COLO668 (cell line): ENCODE results near the gene LDLRAP1.

Experiments
- DNase-seq: peaks from one replicate; lab custom pipeline; 2025; ENCODE audit not compliant: unreplicated experiment; lab: John Stamatoyannopoulos, UW

Gene LDLRAP1

GRCh38 chr1:25562101-25562927 lies 18.9 kb downstream of the LDLRAP1 start:
- peak; percentile 89 for DNase-seq

DNA sequence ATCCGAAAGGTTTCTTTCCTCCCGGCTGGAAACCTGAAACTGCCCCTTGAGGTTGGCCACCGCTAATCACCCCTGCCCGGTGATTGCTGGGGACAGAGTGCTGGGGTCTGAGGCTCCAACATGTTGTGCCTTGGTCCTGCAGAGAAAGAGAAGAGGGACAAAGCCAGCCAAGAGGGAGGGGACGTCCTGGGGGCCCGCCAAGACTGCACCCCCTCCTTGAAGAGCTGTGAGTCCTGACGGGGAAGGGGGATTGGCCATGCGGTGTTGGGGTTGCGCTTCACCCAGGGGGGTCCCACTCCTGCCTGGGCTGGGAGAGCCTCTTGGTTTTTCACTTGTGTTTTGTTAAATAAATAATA lies 19.5 kb downstream of the LDLRAP1 start:
- DNase-seq, result no peak

- no peak for DNase-seq
Measured at GRCh38 chr1:25563330-25564215, 20.2 kb downstream of the LDLRAP1 start.

- DNase-seq, result no peak
Measured at GRCh38 chr1:25564777-25565574, 21.6 kb downstream of the LDLRAP1 start.

GRCh38 chr1:25565626-25566025 lies 22.2 kb downstream of the LDLRAP1 start:
- DNase-seq, result peak; percentile 32

DNA sequence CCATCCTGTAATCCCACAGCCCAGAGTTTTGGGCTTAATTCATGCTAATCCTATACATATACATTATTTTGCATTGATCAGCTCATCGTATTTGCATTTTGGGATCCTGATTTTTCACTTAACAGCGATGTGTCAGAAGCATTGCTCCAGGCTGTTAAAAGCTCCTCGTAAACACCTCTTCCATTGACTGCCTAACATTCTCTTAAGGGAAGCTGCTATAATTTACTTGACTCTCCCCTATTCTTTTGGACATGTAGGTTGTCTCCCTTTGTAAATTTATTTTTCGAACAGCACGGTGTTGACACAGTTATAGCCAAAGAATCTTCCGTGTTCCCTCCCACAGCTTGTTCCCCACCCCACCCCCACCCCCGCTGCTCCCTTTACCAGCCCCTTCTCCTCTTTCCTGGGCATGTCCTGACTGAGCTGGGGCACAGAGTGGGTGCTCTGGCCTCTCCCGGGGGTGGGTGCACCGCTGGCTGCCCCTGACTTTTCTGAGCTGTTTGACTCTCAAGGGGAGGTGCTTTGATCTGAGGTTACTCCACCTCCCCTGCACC lies 22.8 kb downstream of the LDLRAP1 start:
- no peak for DNase-seq

GRCh38 chr1:25566730-25567341 lies 23.4 kb downstream of the LDLRAP1 start:
- DNase-seq, result peak; percentile 85

- DNase-seq, result peak; percentile 34
Measured at GRCh38 chr1:25567710-25568089, 24.3 kb downstream of the LDLRAP1 start.

GRCh38 chr1:25568090-25568833 lies 24.9 kb downstream of the LDLRAP1 start:
- peak; percentile 74 for DNase-seq

GRCh38 chr1:25568834-25569596 lies 25.6 kb downstream of the LDLRAP1 start:
- peak; percentile 92 for DNase-seq

- DNase-seq, result peak; percentile 92
Measured at GRCh38 chr1:25569597-25570396, 26.4 kb downstream of the LDLRAP1 start.

DNA sequence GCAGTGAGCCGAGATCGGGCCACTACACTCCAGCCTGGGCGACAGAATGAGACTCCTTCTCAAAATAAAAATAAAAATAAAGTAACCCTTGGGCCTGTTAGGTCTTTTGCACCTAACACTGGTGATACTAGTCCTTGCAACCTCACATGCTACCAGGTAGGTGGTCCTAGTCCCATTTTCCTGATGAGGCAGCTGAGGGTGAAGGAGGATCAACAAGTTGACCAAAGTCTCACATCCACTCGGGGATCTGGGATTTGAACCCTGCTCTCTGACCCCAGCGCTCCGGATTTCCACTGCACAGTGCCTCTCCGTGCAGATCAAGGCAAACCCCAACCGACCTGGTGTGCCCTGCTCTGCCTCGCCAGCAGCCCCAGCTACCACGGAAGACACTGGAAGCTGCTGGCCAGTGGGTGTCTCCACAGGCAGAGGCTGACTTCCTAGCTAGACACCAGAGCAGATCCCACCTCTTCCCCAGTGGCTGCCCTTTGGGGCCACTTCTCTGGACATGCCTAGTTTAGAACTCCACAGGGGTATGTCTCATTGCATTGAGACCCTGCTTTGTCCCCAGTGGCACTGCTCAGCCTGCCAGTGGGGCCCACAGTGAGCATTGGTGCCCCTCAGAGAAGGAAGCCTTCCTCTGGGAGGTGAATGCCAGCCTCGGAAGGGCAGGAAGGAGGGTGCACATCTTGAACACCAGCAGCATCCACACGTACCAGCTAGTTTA lies 27.6 kb downstream of the LDLRAP1 start:
- no peak for DNase-seq

GRCh38 chr1:25571522-25571970 lies 28.1 kb downstream of the LDLRAP1 start:
- DNase-seq, result no peak

- DNase-seq, result no peak
Measured at GRCh38 chr1:25572107-25572506, 28.7 kb downstream of the LDLRAP1 start.

- DNase-seq, result peak; percentile 82
Measured at GRCh38 chr1:25572708-25573590, 29.5 kb downstream of the LDLRAP1 start.

- peak; percentile 76 for DNase-seq
Measured at GRCh38 chr1:25573591-25573930, 30.2 kb downstream of the LDLRAP1 start.

DNA sequence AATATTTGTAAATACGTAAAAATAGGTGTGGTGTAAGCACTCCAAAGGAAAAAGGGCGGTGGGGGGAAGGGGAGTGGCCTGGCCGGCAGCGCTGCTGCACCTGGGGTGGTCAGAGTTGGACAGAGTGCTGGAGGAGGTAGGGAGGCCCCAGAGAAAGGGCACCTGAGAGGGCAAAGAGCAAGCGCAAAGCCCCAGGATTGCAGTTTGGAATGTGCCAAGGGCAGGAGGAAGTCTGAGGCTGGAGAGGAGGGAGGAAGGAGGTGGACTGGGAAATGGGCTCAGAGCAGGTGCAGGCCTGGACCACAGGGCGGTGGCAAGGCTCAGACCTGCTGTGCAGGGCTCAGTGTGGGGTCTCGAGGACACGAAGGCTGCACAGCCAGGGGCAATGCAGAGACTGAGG lies 30.6 kb downstream of the LDLRAP1 start:
- peak; percentile 56 for DNase-seq
